ENCODE data around the gene PTPRK. TPM values are rescaled to one million over a fixed set of nuclear protein-coding genes. Genes with fewer than 3 reads are reported as not detected.

The PTPRK gene
- total RNA-seq, 1 experiment from 2014 or later: 34.2 TPM

DNA sequence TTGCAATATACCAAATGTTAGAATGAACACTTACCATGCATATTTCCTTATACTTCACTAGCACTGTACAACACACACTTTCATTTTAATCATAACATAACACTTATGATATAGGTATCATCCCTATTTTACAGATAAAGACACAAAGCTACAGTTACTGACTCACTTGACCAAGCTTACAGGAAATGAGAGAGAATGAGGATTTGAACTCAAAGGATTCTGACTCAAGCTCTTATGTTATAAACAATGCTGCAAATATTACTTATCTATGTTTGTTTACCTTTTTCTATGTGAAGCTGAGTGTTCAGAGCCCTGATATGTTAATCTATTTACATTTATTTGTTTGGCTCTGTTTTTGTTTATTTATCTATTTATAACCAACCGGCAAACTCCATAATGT is 245.4 kb downstream of the PTPRK start:
- Histone ChIP-seq H4K20me1 (ENCODE audit: insufficient read depth) (no peaks in the 10 kb centered on the region), H3K27me3 (ENCODE audit: insufficient read depth, low read length) (no peaks in the 10 kb centered on the region), H3K4me2 (ENCODE audit: low read length) (no peak overlapping the region), H3K79me2 (ENCODE audit: insufficient read depth, low read length) (no peaks in the 10 kb centered on the region), H3K4me3 (replicated peaks in 1 of 2; ENCODE audit: low read depth in 1 of 2, low read length in 2 of 2) (no peak overlapping the region), H3K36me3 (ENCODE audit: control insufficient read depth in 1 of 2, insufficient read depth in 2 of 2, low read length in 2 of 2) (no peaks in the 10 kb centered on the region), H3K9me2 (ENCODE audit: insufficient read depth) (no peaks in the 10 kb centered on the region), H3K9ac (ENCODE audit: low read length) (no peak overlapping the region), H3K4me1 (ENCODE audit: control insufficient read depth in 1 of 2, insufficient read depth in 2 of 2, low read length in 2 of 2) (no peaks in the 10 kb centered on the region), H3K27ac (ENCODE audit: low read depth, low read length) (no peak overlapping the region), H3K9me3 (ENCODE audit: control insufficient read depth in 1 of 2, insufficient read depth in 1 of 2, low read depth in 1 of 2, low read length in 2 of 2) (no peaks in the 10 kb centered on the region), H2AFZ (ENCODE audit: low read depth, low read length, poor library complexity, severe bottlenecking) (no peak overlapping the region)
- intact Hi-C loops (cut with micrococcal nuclease): no loop called here
- TF ChIP-seq, protein P1, sequence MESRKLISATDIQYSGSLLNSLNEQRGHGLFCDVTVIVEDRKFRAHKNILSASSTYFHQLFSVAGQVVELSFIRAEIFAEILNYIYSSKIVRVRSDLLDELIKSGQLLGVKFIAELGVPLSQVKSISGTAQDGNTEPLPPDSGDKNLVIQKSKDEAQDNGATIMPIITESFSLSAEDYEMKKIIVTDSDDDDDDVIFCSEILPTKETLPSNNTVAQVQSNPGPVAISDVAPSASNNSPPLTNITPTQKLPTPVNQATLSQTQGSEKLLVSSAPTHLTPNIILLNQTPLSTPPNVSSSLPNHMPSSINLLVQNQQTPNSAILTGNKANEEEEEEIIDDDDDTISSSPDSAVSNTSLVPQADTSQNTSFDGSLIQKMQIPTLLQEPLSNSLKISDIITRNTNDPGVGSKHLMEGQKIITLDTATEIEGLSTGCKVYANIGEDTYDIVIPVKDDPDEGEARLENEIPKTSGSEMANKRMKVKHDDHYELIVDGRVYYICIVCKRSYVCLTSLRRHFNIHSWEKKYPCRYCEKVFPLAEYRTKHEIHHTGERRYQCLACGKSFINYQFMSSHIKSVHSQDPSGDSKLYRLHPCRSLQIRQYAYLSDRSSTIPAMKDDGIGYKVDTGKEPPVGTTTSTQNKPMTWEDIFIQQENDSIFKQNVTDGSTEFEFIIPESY (IDR thresholded peaks at IDR 0.05; ENCODE audit: extremely low read depth, insufficient replicate concordance, low read length): no peak
- TF ChIP-seq CEBPB (IDR thresholded peaks at IDR 0.05; ENCODE audit: low read depth) (no peak), TCF7L2 (IDR thresholded peaks at IDR 0.05; ENCODE audit: borderline replicate concordance, extremely low read depth, insufficient read depth, insufficient read length) (no peak), CBX3 (IDR thresholded peaks at IDR 0.05; ENCODE audit: low read depth) (no peak), POLR2A (IDR thresholded peaks at IDR 0.05; ENCODE audit: borderline replicate concordance, extremely low read depth, insufficient read depth, insufficient read length) (no peak), EZH2 (IDR thresholded peaks at IDR 0.05) (no peak), EGR1 (IDR thresholded peaks at IDR 0.05; ENCODE audit: low read depth) (no peak), YY1 (IDR thresholded peaks at IDR 0.05; ENCODE audit: extremely low read depth, insufficient replicate concordance, low read depth, low read length) (no peak), ELF1 (IDR thresholded peaks at IDR 0.05; ENCODE audit: borderline replicate concordance, low read depth) (no peak), RAD21 (IDR thresholded peaks at IDR 0.05; ENCODE audit: low read depth) (no peak), SP1 (IDR thresholded peaks at IDR 0.05; ENCODE audit: low read depth) (no peak)
- TF ChIP-seq, protein P2, sequence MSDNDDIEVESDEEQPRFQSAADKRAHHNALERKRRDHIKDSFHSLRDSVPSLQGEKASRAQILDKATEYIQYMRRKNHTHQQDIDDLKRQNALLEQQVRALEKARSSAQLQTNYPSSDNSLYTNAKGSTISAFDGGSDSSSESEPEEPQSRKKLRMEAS (IDR thresholded peaks at IDR 0.05): no peak
- TF ChIP-seq, protein P3, sequence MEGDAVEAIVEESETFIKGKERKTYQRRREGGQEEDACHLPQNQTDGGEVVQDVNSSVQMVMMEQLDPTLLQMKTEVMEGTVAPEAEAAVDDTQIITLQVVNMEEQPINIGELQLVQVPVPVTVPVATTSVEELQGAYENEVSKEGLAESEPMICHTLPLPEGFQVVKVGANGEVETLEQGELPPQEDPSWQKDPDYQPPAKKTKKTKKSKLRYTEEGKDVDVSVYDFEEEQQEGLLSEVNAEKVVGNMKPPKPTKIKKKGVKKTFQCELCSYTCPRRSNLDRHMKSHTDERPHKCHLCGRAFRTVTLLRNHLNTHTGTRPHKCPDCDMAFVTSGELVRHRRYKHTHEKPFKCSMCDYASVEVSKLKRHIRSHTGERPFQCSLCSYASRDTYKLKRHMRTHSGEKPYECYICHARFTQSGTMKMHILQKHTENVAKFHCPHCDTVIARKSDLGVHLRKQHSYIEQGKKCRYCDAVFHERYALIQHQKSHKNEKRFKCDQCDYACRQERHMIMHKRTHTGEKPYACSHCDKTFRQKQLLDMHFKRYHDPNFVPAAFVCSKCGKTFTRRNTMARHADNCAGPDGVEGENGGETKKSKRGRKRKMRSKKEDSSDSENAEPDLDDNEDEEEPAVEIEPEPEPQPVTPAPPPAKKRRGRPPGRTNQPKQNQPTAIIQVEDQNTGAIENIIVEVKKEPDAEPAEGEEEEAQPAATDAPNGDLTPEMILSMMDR (IDR thresholded peaks at IDR 0.05 in 2 of 3, conservative IDR thresholded peaks at IDR 0.05 in 1 of 3; ENCODE audit: borderline replicate concordance in 1 of 3, insufficient read depth in 1 of 3, low read depth in 2 of 3, low read length in 2 of 3): no peak
- CTCF ChIA-PET: no interaction called here
- no peak for ATAC-seq
- POLR2A ChIA-PET: no interaction called here
- RAD21 ChIA-PET (ENCODE audit: low non-redundant PET in 1 of 2, low total read pairs in 2 of 2, uncharacterized antibody in 2 of 2, unreplicated experiment in 2 of 2): no interaction called here
- no peak for DNase-seq (ENCODE audit: low read depth, low spot score)
- no TSS peak for BruUV-seq (replicated peaks)
